HEK293 (cell line): ENCODE measurements around the gene SYT5.

ENCODE experiments used
- CTCF ChIA-PET: fragments of 350-600 bp; formaldehyde crosslinking; extraction: SDS; loops from one replicate; lab custom pipeline; 2021; ENCODE audit warnings: antibody characterized with exemption; lab: Yijun Ruan, JAX
- POLR2A ChIA-PET: fragments of 300-600 bp; formaldehyde crosslinking; extraction: SDS; loops from one replicate; lab custom pipeline; 2020; ENCODE audit warnings: antibody characterized with exemption, inconsistent platforms; lab: Yijun Ruan, JAX
- H3K27ac ChIP-seq: fragments of 200-500 bp; sonication (Bioruptor generic); 2 replicates; pipeline ENCODE4 v1.5.1; 2014; ENCODE audit warnings: low read depth, low read length, control low read depth, inconsistent platforms; ENCODE audit errors: extremely low read depth
- H3K36me3 ChIP-seq, 2 experiments: fragments of 200-500 bp in 1 of 2; sonication (Bioruptor generic) in 1 of 2; 1 replicate in 1 of 2; 2 replicates in 1 of 2; pipeline ENCODE4 v1.5.1; 2014 to 2017; ENCODE audit warnings: inconsistent platforms in 2 of 2, low read length in 2 of 2; ENCODE audit not compliant: control insufficient read depth in 2 of 2, insufficient read depth in 1 of 2
- H3K4me1 ChIP-seq: fragments of 200-500 bp; sonication (Bioruptor generic); 2 replicates; pipeline ENCODE4 v1.5.1; 2014; ENCODE audit warnings: mild to moderate bottlenecking, low read length, inconsistent platforms; ENCODE audit not compliant: control insufficient read depth, insufficient read depth
- H3K4me3 ChIP-seq: 2 replicates; pipeline ENCODE4 v1.5.1; 2011; ENCODE audit warnings: low read depth, mild to moderate bottlenecking, control low read depth, low read length, moderate library complexity
- H3K9me3 ChIP-seq: fragments of 200-500 bp; sonication (Bioruptor generic); 2 replicates; pipeline ENCODE4 v1.5.1; 2014; ENCODE audit warnings: low read depth, low read length, inconsistent platforms; ENCODE audit not compliant: control insufficient read depth, insufficient read depth
- CTCF ChIP-seq: fragments of 450-650 bp; formaldehyde crosslinking; IDR thresholded peaks from 2 replicates; pipeline ENCODE4 v1.5.1; 2016; ENCODE audit warnings: missing biosample characterization, missing genetic modification characterization
- ELK4 ChIP-seq: IDR thresholded peaks from 2 replicates; pipeline ENCODE4 v1.6.1; 2011; ENCODE audit warnings: mild to moderate bottlenecking, low read depth, low read length, borderline replicate concordance
- GLIS2 ChIP-seq: fragments of 450-650 bp; formaldehyde crosslinking; IDR thresholded peaks from 2 replicates; pipeline ENCODE4 v1.5.1; 2016; ENCODE audit warnings: missing biosample characterization, missing genetic modification characterization
- HOXA7 ChIP-seq: sonication (generic); formaldehyde crosslinking; IDR thresholded peaks from 2 replicates; pipeline ENCODE4 v1.8.1; 2022; ENCODE audit warnings: missing genetic modification reagents, borderline replicate concordance
- IKZF3 ChIP-seq: fragments of 450-650 bp; IDR thresholded peaks from 2 replicates; pipeline ENCODE4 v1.5.0; 2018; ENCODE audit warnings: missing biosample characterization, mild to moderate bottlenecking, missing genetic modification characterization, moderate library complexity
- OSR2 ChIP-seq: fragments of 450-650 bp; formaldehyde crosslinking; IDR thresholded peaks from 2 replicates; pipeline ENCODE4 v1.5.1; 2016; ENCODE audit warnings: missing biosample characterization, missing genetic modification characterization
- PRDM6 ChIP-seq: fragments of 450-650 bp; formaldehyde crosslinking; IDR thresholded peaks from 2 replicates; pipeline ENCODE4 v1.5.1; 2017; ENCODE audit warnings: missing biosample characterization, missing genetic modification characterization
- TRIM28 ChIP-seq: IDR thresholded peaks from 2 replicates; pipeline ENCODE4 v1.6.1; 2011; ENCODE audit warnings: low read length, control low read depth, borderline replicate concordance
- ZBTB1 ChIP-seq: fragments of 450-650 bp; formaldehyde crosslinking; IDR thresholded peaks from 2 replicates; pipeline ENCODE4 v1.5.1; 2016; ENCODE audit warnings: missing biosample characterization, missing genetic modification characterization
- ZBTB21 ChIP-seq: fragments of 450-650 bp; formaldehyde crosslinking; IDR thresholded peaks from 2 replicates; pipeline ENCODE4 v1.5.1; 2017; ENCODE audit warnings: missing biosample characterization, missing genetic modification characterization
- ZEB2 ChIP-seq: fragments of 450-650 bp; formaldehyde crosslinking; IDR thresholded peaks from 2 replicates; pipeline ENCODE4 v1.5.1; 2016; ENCODE audit warnings: missing biosample characterization, missing genetic modification characterization
- ZNF133 ChIP-seq: fragments of 450-650 bp; formaldehyde crosslinking; IDR thresholded peaks from 2 replicates; pipeline ENCODE4 v1.5.1; 2016; ENCODE audit warnings: missing biosample characterization, missing genetic modification characterization
- ZNF155 ChIP-seq: fragments of 450-650 bp; formaldehyde crosslinking; IDR thresholded peaks from 2 replicates; pipeline ENCODE4 v1.5.1; 2016; ENCODE audit warnings: missing biosample characterization, missing genetic modification characterization
- ZNF157 ChIP-seq: fragments of 450-650 bp; formaldehyde crosslinking; IDR thresholded peaks from 2 replicates; pipeline ENCODE4 v1.5.1; 2016; ENCODE audit warnings: missing biosample characterization, missing genetic modification characterization
- ZNF174 ChIP-seq: fragments of 450-650 bp; formaldehyde crosslinking; IDR thresholded peaks from 2 replicates; pipeline ENCODE4 v1.5.0; 2017; ENCODE audit warnings: missing biosample characterization, mild to moderate bottlenecking, missing genetic modification characterization
- ZNF2 ChIP-seq: fragments of 450-650 bp; formaldehyde crosslinking; IDR thresholded peaks from 2 replicates; pipeline ENCODE4 v1.5.1; 2016; ENCODE audit warnings: missing biosample characterization, missing genetic modification characterization
- ZNF23 ChIP-seq: fragments of 450-650 bp; formaldehyde crosslinking; IDR thresholded peaks from 2 replicates; pipeline ENCODE4 v1.5.1; 2016; ENCODE audit warnings: missing biosample characterization, missing genetic modification characterization, borderline replicate concordance
- ZNF354C ChIP-seq: fragments of 450-650 bp; formaldehyde crosslinking; IDR thresholded peaks from 2 replicates; pipeline ENCODE4 v1.5.1; 2016; ENCODE audit warnings: missing biosample characterization, missing genetic modification characterization, low read depth, borderline replicate concordance
- ZNF362 ChIP-seq: fragments of 450-650 bp; formaldehyde crosslinking; IDR thresholded peaks from 2 replicates; pipeline ENCODE4 v1.5.1; 2016; ENCODE audit warnings: missing biosample characterization, missing genetic modification characterization
- ZNF37A ChIP-seq: fragments of 450-650 bp; IDR thresholded peaks from 2 replicates; pipeline ENCODE4 v1.5.1; 2018; ENCODE audit warnings: missing biosample characterization, missing genetic modification characterization
- ZNF416 ChIP-seq: fragments of 450-650 bp; formaldehyde crosslinking; IDR thresholded peaks from 2 replicates; pipeline ENCODE4 v1.5.1; 2016; ENCODE audit warnings: missing biosample characterization, missing genetic modification characterization
- ZNF423 ChIP-seq: fragments of 450-650 bp; formaldehyde crosslinking; IDR thresholded peaks from 2 replicates; pipeline ENCODE4 v1.5.1; 2016; ENCODE audit warnings: missing biosample characterization, missing genetic modification characterization
- ZNF48 ChIP-seq: fragments of 450-650 bp; formaldehyde crosslinking; IDR thresholded peaks from 2 replicates; pipeline ENCODE4 v1.5.1; 2016; ENCODE audit warnings: missing biosample characterization, missing genetic modification characterization
- ZNF488 ChIP-seq: fragments of 450-650 bp; formaldehyde crosslinking; IDR thresholded peaks from 2 replicates; pipeline ENCODE4 v1.5.1; 2016; ENCODE audit warnings: missing biosample characterization, missing genetic modification characterization
- ZNF561 ChIP-seq: fragments of 450-650 bp; IDR thresholded peaks from 2 replicates; pipeline ENCODE4 v1.5.1; 2018; ENCODE audit warnings: missing biosample characterization, missing genetic modification characterization, borderline replicate concordance
- ZNF677 ChIP-seq: fragments of 450-650 bp; IDR thresholded peaks from 2 replicates; pipeline ENCODE4 v1.5.0; 2018; ENCODE audit warnings: missing biosample characterization, mild to moderate bottlenecking, missing genetic modification characterization, moderate library complexity
- ZNF785 ChIP-seq: fragments of 450-650 bp; formaldehyde crosslinking; IDR thresholded peaks from 2 replicates; pipeline ENCODE4 v1.5.1; 2016; ENCODE audit warnings: missing biosample characterization, missing genetic modification characterization
- TF ChIP-seq, protein P1 (sequence below): fragments of 450-650 bp; formaldehyde crosslinking; IDR thresholded peaks from 2 replicates; pipeline ENCODE4 v1.5.1; 2016; ENCODE audit warnings: missing biosample characterization, missing genetic modification characterization
- TF ChIP-seq, protein P2 (sequence below): fragments of 450-650 bp; formaldehyde crosslinking; IDR thresholded peaks from 2 replicates; pipeline ENCODE4 v1.5.1; 2016; ENCODE audit warnings: missing biosample characterization, missing genetic modification characterization

Gene SYT5

DNA sequence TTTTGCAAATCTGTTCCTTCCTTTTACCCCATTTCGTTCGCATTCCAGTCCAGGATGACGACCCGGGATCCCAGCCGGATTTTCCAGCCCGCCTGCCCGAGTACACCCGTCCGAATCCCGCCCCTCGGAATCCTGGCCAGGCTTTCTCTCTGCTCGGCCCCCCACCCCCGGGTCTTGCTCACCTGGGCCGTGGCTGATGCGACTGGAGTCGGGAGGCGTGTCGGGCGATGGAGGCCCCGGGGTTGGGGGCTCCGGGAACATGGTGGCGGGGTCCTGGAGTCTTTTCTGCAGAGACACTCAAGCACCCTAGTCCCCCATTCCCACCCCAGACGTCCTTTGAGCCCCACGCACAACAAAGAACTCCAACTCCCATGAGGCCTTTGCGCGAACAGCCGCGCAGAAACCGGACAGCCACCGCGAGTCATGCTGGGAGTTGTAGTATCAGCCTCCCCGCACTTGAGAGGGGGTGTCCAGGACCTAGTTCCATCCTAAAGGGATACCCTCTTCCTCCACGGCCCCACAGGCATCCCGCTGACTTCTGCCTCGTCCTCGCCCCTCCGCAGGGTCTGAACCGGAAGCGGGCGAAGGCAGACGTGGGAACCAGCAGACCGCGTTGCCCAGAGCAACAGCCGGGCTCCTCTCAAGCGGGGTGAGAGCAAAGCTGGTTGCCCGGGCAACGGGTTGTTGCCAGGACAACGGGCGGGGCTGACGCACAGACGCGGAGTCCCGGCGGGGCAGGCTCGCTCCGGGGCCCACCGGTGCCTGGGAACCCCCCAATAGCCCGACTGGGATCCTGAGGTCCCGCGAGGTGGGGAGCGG lies 1.1 kb downstream of the SYT5 start:
- H3K9me3 ChIP-seq, result no peaks in the 10 kb centered on the region
- peaks cover 8% of the 10 kb centered on the region for H3K4me1 ChIP-seq
- ChIA-PET CTCF (interaction anchor here (1.1 to 1.4 kb wide), 2 partner anchors 38 to 454 kb away, joined by 3 to 5 read pairs; no protein-coding TSS in a partner anchor), POLR2A (interaction anchor here (0.7 to 2.6 kb wide), 4 partner anchors 12 to 80 kb away, joined by 3 to 8 read pairs (median 5); partner anchors contain the start of gene PPP6R1)
- no peak overlapping the region for H3K27ac ChIP-seq
- H3K4me3 ChIP-seq, result peak overlapping the region; percentile 17
- no peaks in the 10 kb centered on the region for H3K36me3 ChIP-seq
- TF ChIP-seq ZNF423 (tag by site-specific recombination) (no peak), CTCF (tag by site-specific recombination) (no peak), GLIS2 (tag by site-specific recombination) (peak; percentile 37), ZNF354C (no peak), PRDM6 (tag by site-specific recombination) (no peak), ZNF2 (tag by site-specific recombination) (no peak), ZNF37A (tag by site-specific recombination) (no peak), IKZF3 (tag by site-specific recombination) (no peak), ZNF174 (tag by site-specific recombination) (no peak), ELK4 (no peak), ZEB2 (tag by site-specific recombination) (peak; percentile 32; the same call in 1 of the 2 replicates), TRIM28 (no peak), ZNF23 (tag by site-specific recombination) (no peak), ZBTB1 (tag by site-specific recombination) (no peak), ZNF157 (tag by site-specific recombination) (no peak), ZNF155 (no peak), HOXA7 (CRISPR knock-in tag) (no peak), OSR2 (tag by site-specific recombination) (no peak), ZNF785 (tag by site-specific recombination) (no peak), ZNF362 (tag by site-specific recombination) (0 out of 2 replicates have a peak, but pooled peaks have one; percentile 12), ZNF677 (tag by site-specific recombination) (no peak), ZNF48 (tag by site-specific recombination) (no peak), ZNF416 (tag by site-specific recombination) (no peak), ZNF561 (no peak), ZNF133 (tag by site-specific recombination) (no peak), ZNF488 (no peak), ZBTB21 (no peak; the same call in 1 of the 2 replicates)
- TF ChIP-seq, protein P1, sequence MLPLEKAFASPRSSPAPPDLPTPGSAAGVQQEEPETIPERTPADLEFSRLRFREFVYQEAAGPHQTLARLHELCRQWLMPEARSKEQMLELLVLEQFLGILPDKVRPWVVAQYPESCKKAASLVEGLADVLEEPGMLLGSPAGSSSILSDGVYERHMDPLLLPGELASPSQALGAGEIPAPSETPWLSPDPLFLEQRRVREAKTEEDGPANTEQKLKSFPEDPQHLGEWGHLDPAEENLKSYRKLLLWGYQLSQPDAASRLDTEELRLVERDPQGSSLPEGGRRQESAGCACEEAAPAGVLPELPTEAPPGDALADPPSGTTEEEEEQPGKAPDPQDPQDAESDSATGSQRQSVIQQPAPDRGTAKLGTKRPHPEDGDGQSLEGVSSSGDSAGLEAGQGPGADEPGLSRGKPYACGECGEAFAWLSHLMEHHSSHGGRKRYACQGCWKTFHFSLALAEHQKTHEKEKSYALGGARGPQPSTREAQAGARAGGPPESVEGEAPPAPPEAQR, result no peak
- TF ChIP-seq, protein P2, sequence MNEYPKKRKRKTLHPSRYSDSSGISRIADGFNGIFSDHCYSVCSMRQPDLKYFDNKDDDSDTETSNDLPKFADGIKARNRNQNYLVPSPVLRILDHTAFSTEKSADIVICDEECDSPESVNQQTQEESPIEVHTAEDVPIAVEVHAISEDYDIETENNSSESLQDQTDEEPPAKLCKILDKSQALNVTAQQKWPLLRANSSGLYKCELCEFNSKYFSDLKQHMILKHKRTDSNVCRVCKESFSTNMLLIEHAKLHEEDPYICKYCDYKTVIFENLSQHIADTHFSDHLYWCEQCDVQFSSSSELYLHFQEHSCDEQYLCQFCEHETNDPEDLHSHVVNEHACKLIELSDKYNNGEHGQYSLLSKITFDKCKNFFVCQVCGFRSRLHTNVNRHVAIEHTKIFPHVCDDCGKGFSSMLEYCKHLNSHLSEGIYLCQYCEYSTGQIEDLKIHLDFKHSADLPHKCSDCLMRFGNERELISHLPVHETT (tag by site-specific recombination), result no peak
